ENCODE results near the gene C19orf25.

C19orf25 gene

GRCh38 chr19:1433119-1434039 is 45.6 kb downstream of the C19orf25 start:
- no peak overlapping the region for H3K4me3 ChIP-seq (replicated peaks; ENCODE audit: low read depth, low read length)
- no peak for TF ChIP-seq CTCF (IDR thresholded peaks at IDR 0.05; ENCODE audit: low read depth, low read length, missing control alignments)
- DNase-seq (ENCODE audit: extremely low read depth, low read depth), result no peak

GRCh38 chr19:1432507-1432887 is 46.5 kb downstream of the C19orf25 start:
- TF ChIP-seq CTCF (IDR thresholded peaks at IDR 0.05; ENCODE audit: low read depth, low read length, missing control alignments), result no peak
- no peak for DNase-seq (ENCODE audit: extremely low read depth, low read depth)
- no peak overlapping the region for H3K4me3 ChIP-seq (replicated peaks; ENCODE audit: low read depth, low read length)

GRCh38 chr19:1431759-1432506 is 47.1 kb downstream of the C19orf25 start:
- no peak overlapping the region for H3K4me3 ChIP-seq (replicated peaks; ENCODE audit: low read depth, low read length)
- no peak for TF ChIP-seq CTCF (IDR thresholded peaks at IDR 0.05; ENCODE audit: low read depth, low read length, missing control alignments)
- DNase-seq (ENCODE audit: extremely low read depth, low read depth), result no peak

- no peak for DNase-seq (ENCODE audit: extremely low read depth, low read depth)
- TF ChIP-seq CTCF (IDR thresholded peaks at IDR 0.05; ENCODE audit: low read depth, low read length, missing control alignments), result no peak
- no peak overlapping the region for H3K4me3 ChIP-seq (replicated peaks; ENCODE audit: low read depth, low read length)
Measured at GRCh38 chr19:1430246-1430645, 48.8 kb downstream of the C19orf25 start.

- DNase-seq (ENCODE audit: extremely low read depth, low read depth), result no peak
- H3K4me3 ChIP-seq (replicated peaks; ENCODE audit: low read depth, low read length), result no peak overlapping the region
- TF ChIP-seq CTCF (IDR thresholded peaks at IDR 0.05; ENCODE audit: low read depth, low read length, missing control alignments), result no peak
Measured at GRCh38 chr19:1429750-1430149, 49.3 kb downstream of the C19orf25 start.

GRCh38 chr19:1428738-1429391 is 50.1 kb downstream of the C19orf25 start:
- H3K4me3 ChIP-seq (replicated peaks; ENCODE audit: low read depth, low read length), result no peak overlapping the region
- DNase-seq (ENCODE audit: extremely low read depth, low read depth), result no peak
- TF ChIP-seq CTCF (IDR thresholded peaks at IDR 0.05; ENCODE audit: low read depth, low read length, missing control alignments), result no peak
